ENCODE data around the gene OR2T35.

The OR2T35 gene

GRCh38 chr1:248625166-248625565 lies 19.9 kb downstream of the OR2T35 start:
- DNase-seq (ENCODE audit: low read depth) = no peak
- TF ChIP-seq, protein P1, sequence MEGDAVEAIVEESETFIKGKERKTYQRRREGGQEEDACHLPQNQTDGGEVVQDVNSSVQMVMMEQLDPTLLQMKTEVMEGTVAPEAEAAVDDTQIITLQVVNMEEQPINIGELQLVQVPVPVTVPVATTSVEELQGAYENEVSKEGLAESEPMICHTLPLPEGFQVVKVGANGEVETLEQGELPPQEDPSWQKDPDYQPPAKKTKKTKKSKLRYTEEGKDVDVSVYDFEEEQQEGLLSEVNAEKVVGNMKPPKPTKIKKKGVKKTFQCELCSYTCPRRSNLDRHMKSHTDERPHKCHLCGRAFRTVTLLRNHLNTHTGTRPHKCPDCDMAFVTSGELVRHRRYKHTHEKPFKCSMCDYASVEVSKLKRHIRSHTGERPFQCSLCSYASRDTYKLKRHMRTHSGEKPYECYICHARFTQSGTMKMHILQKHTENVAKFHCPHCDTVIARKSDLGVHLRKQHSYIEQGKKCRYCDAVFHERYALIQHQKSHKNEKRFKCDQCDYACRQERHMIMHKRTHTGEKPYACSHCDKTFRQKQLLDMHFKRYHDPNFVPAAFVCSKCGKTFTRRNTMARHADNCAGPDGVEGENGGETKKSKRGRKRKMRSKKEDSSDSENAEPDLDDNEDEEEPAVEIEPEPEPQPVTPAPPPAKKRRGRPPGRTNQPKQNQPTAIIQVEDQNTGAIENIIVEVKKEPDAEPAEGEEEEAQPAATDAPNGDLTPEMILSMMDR (conservative IDR thresholded peaks at IDR 0.05; ENCODE audit: low read length) = no peak
- no peak overlapping the region for H3K4me3 ChIP-seq (ENCODE audit: low read length)

DNA sequence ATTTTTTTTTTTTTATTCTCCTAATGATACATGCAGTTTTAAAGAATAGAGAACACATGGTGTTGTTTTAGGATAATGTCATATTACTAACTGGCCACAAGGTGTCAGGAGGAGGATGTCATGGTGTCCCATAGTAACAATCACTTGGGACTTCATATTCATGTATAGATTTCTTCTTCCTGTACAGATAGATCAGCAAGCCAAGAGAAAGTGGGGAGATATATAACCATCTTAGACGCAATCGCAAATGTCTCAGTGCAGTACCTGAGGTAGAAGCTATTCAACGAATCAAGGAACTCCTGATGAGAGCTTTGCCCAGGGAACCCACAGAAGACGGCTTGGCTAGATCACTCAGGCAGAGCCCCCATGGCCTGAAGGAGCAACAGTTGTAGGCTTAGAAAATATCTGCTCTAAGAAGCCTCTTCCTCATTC lies 22.5 kb downstream of the OR2T35 start:
- TF ChIP-seq, protein P1 (conservative IDR thresholded peaks at IDR 0.05; ENCODE audit: low read length) = peak; percentile 63
- no peak overlapping the region for H3K4me3 ChIP-seq (ENCODE audit: low read length)
- peak; percentile 51 for DNase-seq (ENCODE audit: low read depth)

GRCh38 chr1:248621770-248622169 lies 23.3 kb downstream of the OR2T35 start:
- TF ChIP-seq, protein P1 (conservative IDR thresholded peaks at IDR 0.05; ENCODE audit: low read length) = no peak
- no peak overlapping the region for H3K4me3 ChIP-seq (ENCODE audit: low read length)
- DNase-seq (ENCODE audit: low read depth) = no peak

DNA sequence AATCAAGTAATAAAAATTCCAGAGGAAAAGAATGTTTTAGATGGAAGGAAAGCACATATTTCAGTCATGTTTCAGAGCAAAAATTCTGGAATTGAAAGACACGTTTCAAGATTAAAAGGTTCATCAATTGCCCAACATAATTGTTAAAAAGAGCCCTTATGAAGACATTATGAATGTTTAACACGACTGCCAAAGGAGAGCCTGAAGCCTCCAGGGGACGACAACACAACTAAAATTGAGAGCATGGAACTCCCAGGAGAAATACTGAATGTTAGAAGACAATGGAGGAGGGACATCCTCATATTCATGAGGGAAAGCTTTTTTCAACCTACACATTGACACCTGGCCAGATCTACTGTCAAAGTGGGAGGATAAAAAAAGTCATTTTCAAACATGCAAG lies 26.2 kb downstream of the OR2T35 start:
- TF ChIP-seq, protein P1 (conservative IDR thresholded peaks at IDR 0.05; ENCODE audit: low read length) = peak; percentile 72
- H3K4me3 ChIP-seq (ENCODE audit: low read length) = no peak overlapping the region
- DNase-seq (ENCODE audit: low read depth) = peak; percentile 58

DNA sequence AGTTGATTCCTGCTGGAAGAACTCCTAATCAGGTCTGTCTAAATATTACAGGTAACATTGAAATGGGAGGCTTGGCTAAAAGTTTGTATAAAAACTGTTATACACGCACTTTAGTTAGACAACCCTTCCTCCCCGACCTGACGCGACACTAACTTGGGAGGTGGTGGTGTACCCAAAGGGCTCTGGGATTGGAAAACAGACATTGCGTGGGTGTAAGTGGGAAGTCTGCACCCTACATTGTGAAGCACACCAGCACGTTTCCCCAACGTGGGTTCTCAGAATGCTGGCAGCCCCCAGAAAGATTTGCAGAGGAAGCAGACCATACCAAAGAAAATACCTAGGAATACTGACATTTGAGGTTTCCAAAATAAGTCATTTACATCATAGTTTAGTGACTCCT lies 27.0 kb downstream of the OR2T35 start:
- TF ChIP-seq, protein P1 (conservative IDR thresholded peaks at IDR 0.05; ENCODE audit: low read length) = no peak
- no peak overlapping the region for H3K4me3 ChIP-seq (ENCODE audit: low read length)
- DNase-seq (ENCODE audit: low read depth) = no peak

GRCh38 chr1:248613742-248614141 lies 31.3 kb downstream of the OR2T35 start:
- TF ChIP-seq, protein P1 (conservative IDR thresholded peaks at IDR 0.05; ENCODE audit: low read length) = no peak
- DNase-seq (ENCODE audit: low read depth) = no peak
- no peak overlapping the region for H3K4me3 ChIP-seq (ENCODE audit: low read length)

GRCh38 chr1:248611883-248612414 lies 33.1 kb downstream of the OR2T35 start:
- no peak overlapping the region for H3K4me3 ChIP-seq (ENCODE audit: low read length)
- DNase-seq (ENCODE audit: low read depth) = no peak
- TF ChIP-seq, protein P1 (conservative IDR thresholded peaks at IDR 0.05; ENCODE audit: low read length) = no peak
